Posterior vena cava (tissue), 2 donors: Measurements from ENCODE around the gene CCDC78. TPM values are rescaled to one million over a fixed set of nuclear protein-coding genes. Genes with fewer than 3 reads are reported as not detected.

Experiments
- DNase-seq: peaks from one replicate; pipeline ENCODE4 v3.0.0-alpha.2; 2020; ENCODE audit warnings: low spot score
- intact Hi-C, 2 donors: fragments of 100-400 bp; cut with DNase I; formaldehyde crosslinking; loops; one replicate each; pipeline versions ENCODE4 v1.14.1 to v1.14.2; 2022 to 2023
- long read RNA-seq, 2 donors: library from polyadenylated mRNA; unstranded; transcript quantifications; one replicate each; pipeline ENCODE4 v2.0.0, GENCODE V29; 2020 to 2021
- total RNA-seq, 2 donors: library from RNA; stranded (reverse); fragmentation: NEBNext Ultra II Directional; extraction: Animal tissue kit (Norgen Biotek cat#: 25700); gene quantifications; one replicate each; pipeline ENCODE4 v1.2.1, GENCODE V29; 2021
- donor health status: DM: yes; HTN: yes; CAD: no.
- donor health status: DM: yes; HTN: yes; CAD: no.

The CCDC78 gene
- 1 to 10 TPM in 1 of 2 donors, under 1 TPM in 1; 0.52 to 1.0 TPM for total RNA-seq
- long read RNA-seq, donor 1: 0 reads
- long read RNA-seq, donor 2: 0 reads

GRCh38 chr16:726438-727290 lies at the start of gene CCDC78, which contains the start of gene HAGHL:
TSS of gene CCDC78 (minus strand) at chr16:726443. CDS start at chr16:726367, 76 bp downstream.
TSS of gene HAGHL (plus strand) at chr16:727106. CDS start at chr16:727510, 404 bp downstream.
- no peak for DNase-seq
- intact Hi-C loops: no loop called here

- DNase-seq: no peak
- intact Hi-C loops: no loop called here
Measured at GRCh38 chr16:775236-775796, 49.1 kb upstream of the CCDC78 start.

DNA sequence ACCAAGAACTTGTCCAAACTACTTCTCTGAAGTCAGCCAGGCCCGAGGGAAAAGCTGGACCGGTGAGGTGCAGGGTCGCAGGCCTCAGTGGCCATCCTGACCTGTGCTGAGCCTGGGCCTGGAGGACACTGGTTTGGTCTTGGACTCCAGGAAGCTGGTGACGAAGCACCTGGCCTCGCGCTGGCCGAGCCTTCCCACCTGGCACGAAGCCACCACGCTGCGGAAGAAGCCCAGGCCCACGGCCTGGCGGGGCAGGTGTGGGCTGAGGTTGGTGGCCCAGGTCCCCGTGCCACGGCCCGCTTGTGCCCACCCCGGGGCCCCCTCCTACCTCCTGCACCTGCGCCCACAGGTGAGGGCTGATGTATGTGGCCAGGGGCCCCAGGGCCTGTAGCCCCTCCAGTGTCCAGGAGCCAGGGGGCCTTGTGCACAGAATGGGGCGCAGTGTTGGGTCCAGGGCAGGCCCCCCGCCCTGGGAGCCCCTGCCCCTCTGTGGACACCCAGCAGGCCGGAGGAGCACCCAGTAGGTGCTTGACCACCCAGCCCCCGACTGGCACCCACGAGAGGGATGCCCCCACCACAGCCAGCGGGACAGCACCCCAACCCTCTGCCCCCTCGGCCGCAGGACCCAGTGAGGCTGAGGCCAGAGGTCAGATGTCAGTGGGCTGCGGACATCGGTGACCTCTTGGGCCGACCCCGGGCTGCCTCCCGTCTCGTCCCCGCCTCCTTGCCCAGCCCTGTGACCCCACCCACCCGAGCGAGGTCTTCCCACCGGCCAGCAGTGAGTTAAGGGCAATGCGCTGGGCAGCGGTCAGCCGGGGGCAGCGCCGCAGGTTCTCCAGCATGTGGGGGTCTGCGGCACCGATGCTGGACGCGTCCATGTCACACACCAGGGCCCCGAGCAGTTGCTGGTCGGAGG lies 48.1 kb upstream of the CCDC78 start:
- intact Hi-C loops: no loop called here
- no peak for DNase-seq

DNA sequence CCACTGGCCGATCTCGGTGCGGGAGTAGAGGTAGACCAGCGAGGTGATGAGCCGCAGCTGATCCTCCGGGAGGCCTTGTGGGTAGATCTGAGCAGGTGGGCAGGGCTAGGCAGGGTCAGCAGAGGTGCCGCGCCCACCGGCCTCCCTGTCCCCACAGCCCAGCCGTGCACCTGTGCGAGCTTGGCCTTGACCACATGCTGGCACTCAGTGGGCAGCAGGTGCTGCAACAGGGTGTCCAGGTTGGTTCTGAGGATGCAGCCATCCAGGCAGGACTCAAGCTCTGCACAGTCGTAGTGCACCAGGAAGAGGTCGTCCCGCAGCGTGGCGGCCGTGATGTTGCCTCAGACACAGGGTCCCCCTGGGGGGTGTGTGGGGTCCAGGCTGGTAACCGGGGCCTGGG lies 46.7 kb upstream of the CCDC78 start:
- DNase-seq: no peak
- intact Hi-C loops: no loop called here

DNA sequence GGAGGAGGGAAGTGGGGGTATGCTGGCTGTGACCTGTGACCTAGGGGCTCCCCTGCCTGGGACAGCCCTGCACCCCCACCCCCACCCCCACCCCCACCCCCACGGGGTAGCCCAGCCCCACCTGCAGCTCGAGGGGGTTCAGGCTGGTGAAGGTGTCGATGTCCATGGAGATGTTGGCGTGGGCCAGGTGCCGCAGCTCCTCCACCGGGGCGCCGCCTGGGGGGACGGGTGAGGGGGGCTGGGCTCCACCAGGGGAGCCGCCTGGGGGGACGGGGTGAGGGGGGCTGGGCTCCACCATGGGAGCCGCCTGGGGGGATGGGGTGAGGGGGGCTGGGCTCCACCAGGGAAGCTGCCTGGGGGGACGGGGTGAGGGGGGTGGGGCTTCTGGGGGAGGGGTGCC lies 44.2 kb upstream of the CCDC78 start:
- no peak for DNase-seq
- intact Hi-C loops: no loop called here

GRCh38 chr16:769934-770333 lies 43.7 kb upstream of the CCDC78 start:
- DNase-seq: no peak
- intact Hi-C loops: no loop called here

DNA sequence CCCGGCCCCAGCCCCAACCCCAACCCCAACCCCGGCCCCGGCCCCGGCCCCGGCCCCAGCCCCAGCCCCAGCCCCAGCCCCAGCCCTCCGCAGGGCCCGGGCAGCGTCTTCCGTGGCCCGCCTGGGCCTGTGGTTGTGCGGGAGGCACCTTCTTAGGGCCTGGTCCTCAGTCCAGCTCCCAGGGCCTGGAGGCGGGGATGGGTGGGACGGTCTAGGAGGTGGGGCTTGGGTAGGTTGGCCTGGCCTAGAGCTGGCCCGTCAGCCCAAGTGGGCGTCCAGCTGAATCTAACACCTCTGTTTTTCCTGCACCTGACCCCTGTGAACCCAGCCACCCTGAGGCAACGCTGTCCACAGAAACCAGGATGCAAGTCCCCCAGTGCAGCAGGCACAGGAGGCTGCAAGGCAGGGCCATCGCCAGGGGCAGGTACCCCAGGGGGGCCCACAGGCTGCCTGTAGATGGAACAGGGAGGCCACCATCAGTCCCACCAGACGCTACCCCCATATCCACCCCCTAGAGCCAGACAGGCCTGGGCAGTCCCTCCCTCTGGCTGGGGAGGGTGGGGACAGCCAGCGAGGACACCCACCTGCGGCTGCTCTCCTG lies 43.0 kb upstream of the CCDC78 start:
- DNase-seq: no peak
- intact Hi-C loops: no loop called here

- no peak for DNase-seq
- intact Hi-C loops: no loop called here
Measured at GRCh38 chr16:768428-768827, 42.2 kb upstream of the CCDC78 start.

DNA sequence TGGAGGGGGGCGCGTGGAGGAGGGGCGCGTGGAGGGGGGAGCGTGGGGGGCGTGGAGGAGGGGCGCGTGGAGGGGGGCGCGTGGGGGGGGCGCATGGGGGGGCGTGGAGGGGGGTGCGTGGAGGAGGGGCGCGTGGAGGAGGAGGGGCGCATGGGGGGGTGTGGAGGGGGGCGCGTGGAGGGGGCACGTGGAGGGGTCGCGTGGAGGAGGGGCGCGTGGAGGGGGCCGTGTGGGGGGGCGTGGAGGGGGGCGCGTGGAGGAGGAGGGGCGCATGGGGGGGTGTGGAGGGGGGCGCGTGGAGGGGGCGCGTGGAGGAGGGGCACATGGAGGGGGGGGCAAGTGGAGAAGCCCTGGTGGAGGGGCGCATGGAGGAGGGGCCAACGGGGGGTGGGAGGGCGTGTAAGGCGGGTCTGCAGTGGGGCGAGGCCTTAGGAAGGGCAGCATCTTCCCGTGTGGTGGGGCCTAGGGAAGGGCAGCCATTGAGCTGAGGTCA lies 41.5 kb upstream of the CCDC78 start:
- intact Hi-C loops: no loop called here
- no peak for DNase-seq

- intact Hi-C loops: no loop called here
- DNase-seq: no peak
Measured at GRCh38 chr16:766820-767640, 40.8 kb upstream of the CCDC78 start.

- DNase-seq: no peak
- intact Hi-C loops: no loop called here
Measured at GRCh38 chr16:766008-766819, 40.0 kb upstream of the CCDC78 start.

GRCh38 chr16:765488-765865 lies 39.2 kb upstream of the CCDC78 start:
- intact Hi-C loops: no loop called here
- no peak for DNase-seq

- intact Hi-C loops: loop anchor here in 1 of 2 donors (1.0 to 5.0 kb wide), 2 partner anchors 454 to 1567 kb away; no protein-coding TSS in a partner anchor
- no peak for DNase-seq
Measured at GRCh38 chr16:764848-765487, 38.7 kb upstream of the CCDC78 start.

GRCh38 chr16:764184-764750 lies 38.0 kb upstream of the CCDC78 start:
- DNase-seq: no peak
- intact Hi-C loops: loop anchor here in 1 of 2 donors (1.0 to 5.0 kb wide), 2 partner anchors 455 to 1568 kb away; no protein-coding TSS in a partner anchor

DNA sequence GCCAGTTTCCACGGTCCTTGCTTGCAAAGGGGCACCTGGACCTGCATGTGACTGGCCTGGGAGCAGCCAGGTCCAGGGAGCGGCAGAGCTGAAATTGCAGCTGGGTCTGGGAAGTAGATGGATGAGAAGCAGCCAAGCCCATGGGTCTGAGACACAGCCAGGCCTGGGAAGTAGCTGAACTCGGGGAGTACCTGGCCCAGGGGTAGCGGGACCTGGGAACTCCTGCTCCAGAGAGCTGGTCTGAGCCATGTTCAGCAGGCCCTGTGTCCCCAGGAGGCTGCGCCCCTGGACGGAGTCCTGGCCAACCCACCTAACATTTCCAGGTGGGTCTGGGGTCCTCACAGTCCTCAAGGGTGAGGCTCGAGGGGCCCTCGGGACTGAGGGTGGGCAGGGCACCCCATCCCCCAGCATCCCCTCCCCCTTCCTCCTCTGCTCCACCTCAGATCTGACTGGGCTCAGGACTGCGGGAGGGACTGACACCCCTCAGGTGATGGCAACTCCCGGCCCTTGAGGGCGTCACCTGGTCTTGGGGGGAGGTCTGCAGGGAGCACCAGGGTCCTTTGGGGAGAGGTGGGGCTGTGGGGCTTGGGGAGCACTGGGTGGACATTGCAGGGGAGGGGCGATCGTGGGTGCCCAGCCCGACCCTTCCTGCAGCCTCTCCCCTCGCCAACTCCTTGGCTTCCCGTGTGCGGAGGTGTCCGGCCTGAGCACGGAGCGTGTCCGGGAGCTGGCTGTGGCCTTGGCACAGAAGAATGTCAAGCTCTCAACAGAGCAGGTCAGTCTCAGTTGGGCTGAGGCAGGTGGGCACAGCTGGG lies 37.3 kb upstream of the CCDC78 start:
- intact Hi-C loops: loop anchor here in 1 of 2 donors (1.0 to 5.0 kb wide), 2 partner anchors 456 to 1569 kb away; no protein-coding TSS in a partner anchor
- DNase-seq: no peak
